Spleen (tissue), 7 donors: ENCODE measurements around the gene ZRANB1.

Source experiments
- CTCF ChIP-seq, 11 experiments: fragments of 200-600 bp in 7 of 11; fragments of 450-650 bp in 4 of 11; sonication (generic) in 4 of 11; IDR thresholded peaks in 8 of 11; conservative IDR thresholded peaks in 3 of 11; 1 replicate in 7 of 11; 2 replicates in 4 of 11; pipeline versions ENCODE4 v1.4.0 to v1.8.0; 2016 to 2021; ENCODE audit warnings: antibody characterized with exemption in 11 of 11, inconsistent platforms in 4 of 11, mild to moderate bottlenecking in 1 of 11
- POLR2A ChIP-seq, 3 donors: fragments of 450-650 bp; IDR thresholded peaks; one replicate each; pipeline ENCODE4 v1.5.1; 2017; ENCODE audit warnings: antibody characterized with exemption in 3 of 3, mild to moderate bottlenecking in 1 of 3
- POLR2AphosphoS5 ChIP-seq, 3 donors: sonication (generic); formaldehyde crosslinking; IDR thresholded peaks; one replicate each; pipeline ENCODE4 v1.5.1; 2017; ENCODE audit warnings: antibody characterized with exemption in 3 of 3
- donor health status: DM: no; HTN: no; CAD: no; lungs with moderate emphysema.
- donor health status: DM: no; HTN: no; CAD: no.
- donor health status: DM: no; HTN: no; CAD: no.

DNA sequence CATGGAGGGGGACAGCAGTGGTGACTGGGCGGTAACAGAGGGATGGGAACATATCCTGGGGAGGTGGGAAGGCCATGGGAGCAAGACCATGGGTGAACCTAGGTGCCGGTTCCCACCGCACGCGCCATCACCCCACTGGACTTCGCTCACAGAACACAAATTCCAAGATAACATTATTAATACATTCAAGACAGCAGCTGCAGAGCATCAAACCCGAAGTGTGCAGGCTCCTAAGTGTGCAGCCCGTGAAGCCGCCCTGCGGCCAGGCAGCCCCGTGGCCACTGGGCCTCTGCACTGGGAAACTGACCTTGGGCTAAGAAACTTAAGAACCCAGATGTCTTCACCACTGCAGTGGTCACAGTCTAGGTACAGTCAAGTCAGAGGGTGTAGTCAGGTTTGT lies 42.8 kb upstream of the ZRANB1 start:
- TF ChIP-seq CTCF (IDR thresholded peaks at IDR 0.05 in 8 of 11, conservative IDR thresholded peaks at IDR 0.05 in 3 of 11) (no peak), POLR2AphosphoS5 (IDR thresholded peaks at IDR 0.05) (no peak), POLR2A (IDR thresholded peaks at IDR 0.05) (no peak)
